MM.1S (cell line): ENCODE data around the gene DYNLT4.

Experiments
- CTCF ChIP-seq: fragments of 300-600 bp; sonication (generic); IDR thresholded peaks from 2 replicates; pipeline ENCODE4 v1.5.1; 2016; ENCODE audit warnings: antibody characterized with exemption, low read length, mixed read lengths
- EZH2phosphoT487 ChIP-seq: fragments of 300-600 bp; sonication (generic); IDR thresholded peaks from 2 replicates; pipeline ENCODE4 v1.6.1; 2018; ENCODE audit warnings: antibody characterized with exemption, low read length

GRCh38 chr1:44775930-44776729 lies 31.0 kb downstream of the DYNLT4 start:
- TF ChIP-seq CTCF, result no peak
- no peak for TF ChIP-seq EZH2phosphoT487
